HG03521 (cell line): ENCODE results near the gene C2orf92.
A peak's percentile ranks its signal among the peaks of the same experiment; 100 is the strongest.
"Not testable (repeated sequence)": the region's sequence is repeated elsewhere in the genome, so short reads cannot be mapped to it uniquely, and the experiment has no call there.

Experiments
- ATAC-seq: cut with Tn5 transposase; IDR thresholded peaks from one replicate; pipeline ENCODE4 v1.9.1; 2021; ENCODE audit warnings: mild to moderate bottlenecking, moderate library complexity; ENCODE audit not compliant: unreplicated experiment

Gene C2orf92

DNA sequence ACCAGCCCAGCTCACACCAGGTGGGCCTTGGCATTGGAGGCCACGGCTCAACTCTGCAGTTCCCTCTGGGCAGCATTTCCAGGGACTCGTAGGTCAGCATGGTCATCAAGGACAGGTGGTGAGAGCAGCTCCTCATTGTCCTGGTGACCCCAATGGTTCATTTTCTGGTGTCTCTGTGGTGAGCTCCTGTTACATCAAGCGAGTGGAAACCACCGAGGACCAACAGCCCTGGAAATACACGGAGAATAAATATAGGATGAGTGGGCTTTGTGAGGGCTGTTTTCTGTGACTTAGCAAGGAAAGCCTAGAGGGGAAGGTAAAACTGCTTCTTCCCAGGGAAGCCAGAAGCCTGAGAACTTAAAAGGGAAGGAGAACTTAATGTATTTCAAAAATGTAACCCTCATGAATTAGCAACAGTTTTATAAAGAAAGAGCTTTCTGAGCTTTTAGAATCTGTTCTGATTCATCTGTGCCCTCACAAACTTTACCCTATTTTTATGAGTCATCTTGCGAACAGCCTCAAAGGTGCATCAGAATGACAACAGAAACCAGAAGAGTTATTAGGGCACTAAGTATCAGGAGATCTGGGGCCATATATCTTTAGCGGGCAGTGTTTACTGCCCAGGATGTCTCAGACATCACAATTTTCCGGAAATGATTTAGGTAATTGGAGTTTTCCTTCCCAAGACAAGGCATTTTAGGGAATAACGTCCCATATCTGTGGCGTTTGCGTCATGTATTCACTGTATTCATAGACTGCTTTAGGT lies 18.7 kb downstream of the C2orf92 start:
- ATAC-seq, result no peak

- ATAC-seq, result no peak
These were observed 21.7 kb downstream of the C2orf92 start for GRCh38 chr2:97691166-97691565.

GRCh38 chr2:97693476-97693875 lies 24.0 kb downstream of the C2orf92 start:
- no peak for ATAC-seq

DNA sequence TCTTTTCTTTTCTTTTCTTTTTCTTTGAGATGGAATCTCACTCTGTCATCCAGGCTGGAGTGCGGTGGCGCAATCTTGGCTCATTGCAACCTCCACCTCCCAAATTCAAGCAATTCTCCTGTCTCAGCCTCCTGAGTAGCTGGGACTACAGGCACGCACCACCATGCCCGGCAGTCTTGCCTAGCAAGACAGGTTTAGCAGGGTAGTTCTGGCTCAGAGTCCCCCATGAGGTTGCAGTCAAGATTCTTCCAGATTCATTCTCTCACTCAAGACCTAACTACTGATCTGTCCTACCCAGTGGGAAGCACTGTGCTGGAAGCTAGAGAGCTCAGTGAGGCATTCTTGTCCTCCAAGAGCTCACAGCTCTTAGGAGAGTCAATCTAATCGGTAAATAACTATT lies 26.2 kb downstream of the C2orf92 start:
- ATAC-seq, result no peak

DNA sequence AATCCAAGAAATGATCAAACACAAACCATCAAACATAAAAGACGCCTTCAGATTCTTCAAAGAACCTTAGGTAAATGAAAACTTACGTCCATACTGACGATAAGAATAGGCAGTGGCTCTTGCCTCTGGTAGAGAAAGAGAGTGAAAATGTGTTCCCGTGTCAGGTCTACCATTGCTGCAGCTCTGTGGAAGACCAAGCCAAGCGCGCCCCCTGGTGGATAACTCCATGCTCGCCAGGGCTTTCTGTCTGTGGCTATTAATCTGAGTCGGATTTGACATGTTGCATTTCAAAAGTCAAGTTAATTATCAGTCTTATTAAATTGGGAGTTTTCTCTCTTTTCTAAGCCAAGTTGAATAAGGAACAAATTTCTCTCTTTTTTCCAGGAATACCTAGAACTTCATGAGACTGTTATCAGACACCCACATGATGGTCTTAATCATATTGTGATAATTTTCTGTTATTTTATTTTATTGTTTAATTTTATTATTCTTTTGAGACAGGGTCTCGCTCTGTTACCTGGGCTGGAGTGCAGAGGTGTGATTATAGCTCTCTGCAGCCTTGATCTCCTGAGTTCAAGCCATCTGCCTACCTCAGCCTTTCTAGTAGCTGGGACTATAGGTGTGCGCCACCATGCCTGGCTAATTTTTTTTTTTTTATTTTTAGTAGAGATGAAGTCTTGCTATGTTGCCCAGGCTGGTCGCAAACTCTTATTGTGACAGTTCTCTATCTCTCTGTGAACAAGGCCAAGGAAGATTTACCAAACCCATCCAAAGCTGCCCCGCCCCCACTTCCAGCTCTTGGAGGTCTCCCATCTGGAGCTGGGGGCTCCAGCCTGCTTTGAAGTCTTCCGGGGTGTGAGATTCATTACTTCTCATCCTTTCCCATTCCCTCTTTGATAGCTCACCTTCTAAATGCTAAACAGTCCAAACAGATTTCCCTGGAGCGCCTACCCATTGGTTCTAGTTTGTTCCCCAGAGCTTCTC lies 28.0 kb downstream of the C2orf92 start:
- ATAC-seq, result peak; percentile 58

DNA sequence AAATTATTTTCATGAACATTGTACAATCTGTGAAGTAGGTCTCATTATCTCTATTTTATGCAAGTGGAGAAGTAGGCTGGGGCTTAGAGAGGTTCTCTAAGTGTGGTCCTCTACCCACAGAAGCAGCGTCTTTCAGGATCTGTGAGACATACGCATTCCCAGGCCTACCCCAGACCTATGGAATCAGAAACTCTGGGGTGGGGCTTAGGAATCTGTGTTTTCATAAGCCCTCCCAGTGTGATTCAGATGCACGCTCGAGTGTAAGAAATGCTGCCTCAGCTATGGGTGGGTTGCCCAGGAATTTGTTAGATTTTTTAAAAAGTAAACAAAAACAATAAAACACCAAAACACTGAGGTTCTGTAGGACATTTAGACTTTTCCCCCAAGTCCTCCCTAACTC lies 29.0 kb downstream of the C2orf92 start:
- no peak for ATAC-seq

GRCh38 chr2:97699765-97700444 lies 30.4 kb downstream of the C2orf92 start:
- ATAC-seq, result no peak

GRCh38 chr2:97701186-97701585 lies 31.7 kb downstream of the C2orf92 start:
- ATAC-seq, result no peak

GRCh38 chr2:97701851-97702465 lies 32.4 kb downstream of the C2orf92 start:
- no peak for ATAC-seq

- no peak for ATAC-seq
These were observed 33.4 kb downstream of the C2orf92 start for GRCh38 chr2:97702731-97703470.

GRCh38 chr2:97703741-97704140 lies 34.2 kb downstream of the C2orf92 start:
- no peak for ATAC-seq

GRCh38 chr2:97704989-97705388 lies 35.5 kb downstream of the C2orf92 start:
- ATAC-seq, result no peak

DNA sequence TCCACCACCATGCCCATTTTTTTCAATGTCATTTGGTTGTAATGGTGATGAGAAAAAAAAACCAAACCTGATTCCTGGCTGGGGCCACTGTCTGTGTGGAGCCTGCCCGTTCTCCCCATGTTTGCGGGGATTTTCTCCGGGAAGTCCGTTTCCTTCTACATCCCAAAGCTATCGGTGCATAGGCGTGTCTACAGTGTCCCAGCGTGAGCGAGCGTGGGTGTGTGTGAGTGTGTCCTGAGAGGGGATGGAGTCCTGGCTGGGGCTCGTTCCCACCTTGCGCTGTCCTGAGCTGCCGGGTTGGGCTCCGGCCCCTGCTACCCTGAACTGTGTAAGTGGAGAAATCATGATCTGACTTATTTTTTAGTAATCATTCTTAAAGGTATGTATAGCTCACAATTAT lies 36.6 kb downstream of the C2orf92 start:
- no peak for ATAC-seq

- no peak for ATAC-seq
These were observed 37.3 kb downstream of the C2orf92 start for GRCh38 chr2:97706708-97707345.

GRCh38 chr2:97707362-97708047 lies 38.0 kb downstream of the C2orf92 start:
- no peak for ATAC-seq

GRCh38 chr2:97708048-97708380 lies 38.5 kb downstream of the C2orf92 start:
- ATAC-seq, result no peak

GRCh38 chr2:97708608-97709007 lies 39.1 kb downstream of the C2orf92 start:
- no peak for ATAC-seq

DNA sequence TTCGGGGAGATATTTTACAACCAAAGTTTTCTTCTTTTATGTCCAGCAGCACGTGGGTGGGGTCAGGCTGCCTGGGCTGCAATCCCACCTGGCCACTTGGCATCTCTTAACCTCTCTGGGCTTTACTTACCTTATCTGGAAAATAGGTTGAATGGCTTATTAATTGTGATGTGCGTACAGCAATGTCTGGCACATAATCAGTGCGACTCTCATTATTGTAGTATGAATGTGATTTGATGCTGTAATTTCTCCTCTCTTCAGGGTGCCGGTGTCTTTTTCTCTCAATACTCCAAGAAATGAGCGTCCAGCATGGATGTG lies 41.8 kb downstream of the C2orf92 start:
- ATAC-seq, result no peak

DNA sequence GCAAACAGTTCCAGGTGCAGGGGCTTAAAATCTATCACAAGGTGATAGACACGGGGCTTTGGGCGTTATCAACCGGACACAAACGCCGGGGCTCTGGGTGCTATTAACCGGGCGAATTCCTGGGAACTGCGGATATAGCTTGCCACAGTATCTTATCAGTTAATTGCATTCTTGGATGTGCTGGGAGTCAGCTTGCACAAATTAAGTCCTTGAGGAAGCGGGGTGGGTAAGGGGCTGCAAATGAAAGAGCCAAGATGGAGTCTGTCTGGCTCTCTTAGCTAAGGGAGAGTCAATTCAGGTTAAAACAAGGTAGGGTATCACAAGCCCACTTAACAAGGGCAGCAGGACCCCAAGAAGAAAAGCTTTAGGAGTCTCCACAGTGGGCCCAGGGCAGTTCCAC lies 42.7 kb downstream of the C2orf92 start:
- ATAC-seq, result not testable (repeated sequence)
